Activated CD4-positive, alpha-beta T cell treated with anti-CD3 and anti-CD28 coated beads, Interleukin-2, amount 50 U/mL, for 16 hours (primary cell): Measurements from ENCODE around the gene DCAF4.

Source experiments
- DNase-seq: peaks from one replicate; pipeline ENCODE4 v3.0.0-alpha.2; 2020

Gene DCAF4

GRCh38 chr14:72894623-72895378 is 31.5 kb upstream of the DCAF4 start:
- no peak for DNase-seq

GRCh38 chr14:72898448-72898847 is 27.8 kb upstream of the DCAF4 start:
- DNase-seq, result no peak

GRCh38 chr14:72901361-72901760 is 24.9 kb upstream of the DCAF4 start:
- no peak for DNase-seq

GRCh38 chr14:72902801-72903530 is 23.3 kb upstream of the DCAF4 start:
- DNase-seq, result no peak

GRCh38 chr14:72903716-72904115 is 22.5 kb upstream of the DCAF4 start:
- no peak for DNase-seq

GRCh38 chr14:72904218-72904617 is 22.0 kb upstream of the DCAF4 start:
- DNase-seq, result no peak

GRCh38 chr14:72904840-72905561 is 21.3 kb upstream of the DCAF4 start:
- peak; percentile 69 for DNase-seq

- no peak for DNase-seq
These were observed 19.9 kb upstream of the DCAF4 start for GRCh38 chr14:72906316-72906715.

- DNase-seq, result no peak
These were observed 19.4 kb upstream of the DCAF4 start for GRCh38 chr14:72906879-72907278.

GRCh38 chr14:72907886-72908285 is 18.4 kb upstream of the DCAF4 start:
- no peak for DNase-seq

GRCh38 chr14:72909163-72909562 is 17.1 kb upstream of the DCAF4 start:
- DNase-seq, result no peak

GRCh38 chr14:72913809-72914208 is 12.5 kb upstream of the DCAF4 start:
- DNase-seq, result no peak

GRCh38 chr14:72916174-72916573 is 10.1 kb upstream of the DCAF4 start:
- no peak for DNase-seq

GRCh38 chr14:72917094-72917802 is 9.0 kb upstream of the DCAF4 start:
- DNase-seq, result no peak

GRCh38 chr14:72920008-72920407 is 6.3 kb upstream of the DCAF4 start:
- DNase-seq, result no peak

GRCh38 chr14:72921396-72921795 is 4.9 kb upstream of the DCAF4 start:
- DNase-seq, result no peak

- no peak for DNase-seq
These were observed 1.9 kb upstream of the DCAF4 start for GRCh38 chr14:72924337-72924736.

GRCh38 chr14:72925171-72925759 is 999 bp upstream of the DCAF4 start:
- DNase-seq, result no peak

GRCh38 chr14:72925815-72926291 is 411 bp upstream of the DCAF4 start:
- no peak for DNase-seq

- DNase-seq, result no peak
These were observed 2.6 kb downstream of the DCAF4 start for GRCh38 chr14:72928872-72929271.

- DNase-seq, result no peak
These were observed 3.2 kb downstream of the DCAF4 start for GRCh38 chr14:72929316-72930080.

GRCh38 chr14:72932893-72933292 is 6.6 kb downstream of the DCAF4 start:
- no peak for DNase-seq
